Measurements from ENCODE around the gene C12orf60. TPM values are rescaled to one million over a fixed set of nuclear protein-coding genes. Genes with fewer than 3 reads are reported as not detected.
A peak's percentile ranks its signal among the peaks of the same experiment; 100 is the strongest.

C12orf60 gene
- total RNA-seq, 1 experiment from 2014 or later = 3.5 TPM

GRCh38 chr12:14836336-14837210 is 33.1 kb downstream of the C12orf60 start:
- H3K79me2 ChIP-seq (ENCODE audit: insufficient read depth, low read length) = no peaks in the 10 kb centered on the region
- no peaks in the 10 kb centered on the region for H3K27me3 ChIP-seq (ENCODE audit: insufficient read depth, low read length)
- no peaks in the 10 kb centered on the region for H4K20me1 ChIP-seq (ENCODE audit: insufficient read depth)
- peak overlapping the region; percentile 38 for H3K4me2 ChIP-seq (ENCODE audit: low read length)
- no TSS peak for BruUV-seq (replicated peaks)
- no peaks in the 10 kb centered on the region for H3K9me3 ChIP-seq (ENCODE audit: control insufficient read depth in 1 of 2, insufficient read depth in 1 of 2, low read depth in 1 of 2, low read length in 2 of 2)
- no peak overlapping the region for H3K9ac ChIP-seq (ENCODE audit: low read length)
- RAD21 ChIA-PET (ENCODE audit: low non-redundant PET in 1 of 2, low total read pairs in 2 of 2, uncharacterized antibody in 2 of 2, unreplicated experiment in 2 of 2) = no interaction called here
- DNase-seq (ENCODE audit: low read depth, low spot score) (no peak), ATAC-seq (peak; percentile 84)
- H3K4me1 ChIP-seq (ENCODE audit: control insufficient read depth in 1 of 2, insufficient read depth in 2 of 2, low read length in 2 of 2) = peaks cover 0 to 15% of the 10 kb centered on the region in 2 experiments; a peak in 2 of 4 replicates
- CTCF ChIA-PET = no interaction called here
- no peak overlapping the region for H3K4me3 ChIP-seq (replicated peaks in 1 of 2; ENCODE audit: low read depth in 1 of 2, low read length in 2 of 2)
- no peak overlapping the region for H3K27ac ChIP-seq (ENCODE audit: low read depth, low read length)
- POLR2A ChIA-PET = no interaction called here
- intact Hi-C loops (cut with micrococcal nuclease) = no loop called here
- H3K36me3 ChIP-seq (ENCODE audit: control insufficient read depth in 1 of 2, insufficient read depth in 2 of 2, low read length in 2 of 2) = no peaks in the 10 kb centered on the region
- no peak overlapping the region for H2AFZ ChIP-seq (ENCODE audit: low read depth, low read length, poor library complexity, severe bottlenecking)
- TF ChIP-seq CEBPB (IDR thresholded peaks at IDR 0.05; ENCODE audit: low read depth) = peak; percentile 83
- TF ChIP-seq TCF7L2 (IDR thresholded peaks at IDR 0.05; ENCODE audit: borderline replicate concordance, extremely low read depth, insufficient read depth, insufficient read length) = peak; percentile 35
- no peak for TF ChIP-seq MAX (IDR thresholded peaks at IDR 0.05)
- no peak for TF ChIP-seq EZH2 (IDR thresholded peaks at IDR 0.05)
- TF ChIP-seq CBX3 (IDR thresholded peaks at IDR 0.05; ENCODE audit: low read depth) = 0 out of 2 replicates have a peak, but pooled peaks have one; percentile 45
- TF ChIP-seq JUND (IDR thresholded peaks at IDR 0.05) = peak; percentile 45
- peak; percentile 66 for TF ChIP-seq FOSL1 (IDR thresholded peaks at IDR 0.05; ENCODE audit: low read depth)
- peak; percentile 66; the same call in 1 of the 2 replicates for TF ChIP-seq ATF3 (IDR thresholded peaks at IDR 0.05)
- no peaks in the 10 kb centered on the region for H3K9me2 ChIP-seq (ENCODE audit: insufficient read depth)

GRCh38 chr12:14839262-14839661 is 35.8 kb downstream of the C12orf60 start:
- POLR2A ChIA-PET = no interaction called here
- DNase-seq (ENCODE audit: low read depth, low spot score) = no peak
- H3K4me1 ChIP-seq (ENCODE audit: control insufficient read depth in 1 of 2, insufficient read depth in 2 of 2, low read length in 2 of 2) = peaks cover 0 to 22% of the 10 kb centered on the region in 2 experiments; a peak in 2 of 4 replicates
- no peaks in the 10 kb centered on the region for H4K20me1 ChIP-seq (ENCODE audit: insufficient read depth)
- intact Hi-C loops (cut with micrococcal nuclease) = no loop called here
- H2AFZ ChIP-seq (ENCODE audit: low read depth, low read length, poor library complexity, severe bottlenecking) = no peak overlapping the region
- no peak overlapping the region for H3K27ac ChIP-seq (ENCODE audit: low read depth, low read length)
- H3K27me3 ChIP-seq (ENCODE audit: insufficient read depth, low read length) = no peaks in the 10 kb centered on the region
- CTCF ChIA-PET = no interaction called here
- no peak for ATAC-seq
- no peaks in the 10 kb centered on the region for H3K36me3 ChIP-seq (ENCODE audit: control insufficient read depth in 1 of 2, insufficient read depth in 2 of 2, low read length in 2 of 2)
- H3K9ac ChIP-seq (ENCODE audit: low read length) = no peak overlapping the region
- no peak overlapping the region for H3K4me3 ChIP-seq (replicated peaks in 1 of 2; ENCODE audit: low read depth in 1 of 2, low read length in 2 of 2)
- H3K9me3 ChIP-seq (ENCODE audit: control insufficient read depth in 1 of 2, insufficient read depth in 1 of 2, low read depth in 1 of 2, low read length in 2 of 2) = no peaks in the 10 kb centered on the region
- H3K79me2 ChIP-seq (ENCODE audit: insufficient read depth, low read length) = no peaks in the 10 kb centered on the region
- RAD21 ChIA-PET (ENCODE audit: low non-redundant PET in 1 of 2, low total read pairs in 2 of 2, uncharacterized antibody in 2 of 2, unreplicated experiment in 2 of 2) = no interaction called here
- no peak overlapping the region for H3K4me2 ChIP-seq (ENCODE audit: low read length)
- H3K9me2 ChIP-seq (ENCODE audit: insufficient read depth) = no peaks in the 10 kb centered on the region
- no TSS peak for BruUV-seq (replicated peaks)
- no peak for TF ChIP-seq ZFX (IDR thresholded peaks at IDR 0.05)
- TF ChIP-seq ZBTB33 (IDR thresholded peaks at IDR 0.05; ENCODE audit: extremely low read depth, insufficient replicate concordance, low read length) = no peak
- TF ChIP-seq FOSL1 (IDR thresholded peaks at IDR 0.05; ENCODE audit: low read depth) = no peak
- no peak for TF ChIP-seq JUND (IDR thresholded peaks at IDR 0.05)
- no peak for TF ChIP-seq REST (IDR thresholded peaks at IDR 0.05; ENCODE audit: low read depth)
- TF ChIP-seq SIN3A (IDR thresholded peaks at IDR 0.05; ENCODE audit: low read depth) = no peak
